Measurements from ENCODE around the gene APOBEC3A.

The APOBEC3A gene

DNA sequence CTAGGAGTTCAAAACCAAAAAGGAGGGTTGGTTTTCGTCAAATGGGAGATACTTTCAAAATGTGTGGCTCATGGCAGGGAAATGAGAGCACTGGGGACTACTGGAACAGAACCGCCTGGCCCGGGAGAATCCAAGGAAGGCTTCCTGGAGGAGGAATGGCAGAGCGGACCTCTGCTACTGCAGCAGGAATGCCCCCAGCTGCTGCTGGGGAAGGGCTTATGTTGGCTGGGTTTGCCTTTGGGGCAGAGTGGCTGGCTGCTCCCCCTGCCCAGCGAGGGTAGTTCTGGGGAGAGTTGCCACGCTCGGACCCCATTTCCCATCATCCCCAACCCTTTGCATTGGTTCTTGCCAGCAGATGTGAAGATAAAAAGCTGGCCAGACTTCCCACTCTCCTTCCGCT, 10.6 kb upstream of the APOBEC3A start:
- DNase-seq (ENCODE audit: low spot score), result no peak
- TF ChIP-seq, protein P1, sequence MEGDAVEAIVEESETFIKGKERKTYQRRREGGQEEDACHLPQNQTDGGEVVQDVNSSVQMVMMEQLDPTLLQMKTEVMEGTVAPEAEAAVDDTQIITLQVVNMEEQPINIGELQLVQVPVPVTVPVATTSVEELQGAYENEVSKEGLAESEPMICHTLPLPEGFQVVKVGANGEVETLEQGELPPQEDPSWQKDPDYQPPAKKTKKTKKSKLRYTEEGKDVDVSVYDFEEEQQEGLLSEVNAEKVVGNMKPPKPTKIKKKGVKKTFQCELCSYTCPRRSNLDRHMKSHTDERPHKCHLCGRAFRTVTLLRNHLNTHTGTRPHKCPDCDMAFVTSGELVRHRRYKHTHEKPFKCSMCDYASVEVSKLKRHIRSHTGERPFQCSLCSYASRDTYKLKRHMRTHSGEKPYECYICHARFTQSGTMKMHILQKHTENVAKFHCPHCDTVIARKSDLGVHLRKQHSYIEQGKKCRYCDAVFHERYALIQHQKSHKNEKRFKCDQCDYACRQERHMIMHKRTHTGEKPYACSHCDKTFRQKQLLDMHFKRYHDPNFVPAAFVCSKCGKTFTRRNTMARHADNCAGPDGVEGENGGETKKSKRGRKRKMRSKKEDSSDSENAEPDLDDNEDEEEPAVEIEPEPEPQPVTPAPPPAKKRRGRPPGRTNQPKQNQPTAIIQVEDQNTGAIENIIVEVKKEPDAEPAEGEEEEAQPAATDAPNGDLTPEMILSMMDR (IDR thresholded peaks at IDR 0.05; ENCODE audit: borderline replicate concordance, control extremely low read depth, extremely low read depth, insufficient read depth, missing control alignments), result no peak
- in situ Hi-C loops (cut with MboI; ENCODE audit: low sequenced_read_pairs, unreplicated experiment), result no loop called here

- in situ Hi-C loops (cut with MboI; ENCODE audit: low sequenced_read_pairs, unreplicated experiment), result no loop called here
- DNase-seq (ENCODE audit: low spot score), result no peak
- TF ChIP-seq, protein P1 (IDR thresholded peaks at IDR 0.05; ENCODE audit: borderline replicate concordance, control extremely low read depth, extremely low read depth, insufficient read depth, missing control alignments), result no peak
Measured at GRCh38 chr22:38947321-38948140, 9.9 kb upstream of the APOBEC3A start.

DNA sequence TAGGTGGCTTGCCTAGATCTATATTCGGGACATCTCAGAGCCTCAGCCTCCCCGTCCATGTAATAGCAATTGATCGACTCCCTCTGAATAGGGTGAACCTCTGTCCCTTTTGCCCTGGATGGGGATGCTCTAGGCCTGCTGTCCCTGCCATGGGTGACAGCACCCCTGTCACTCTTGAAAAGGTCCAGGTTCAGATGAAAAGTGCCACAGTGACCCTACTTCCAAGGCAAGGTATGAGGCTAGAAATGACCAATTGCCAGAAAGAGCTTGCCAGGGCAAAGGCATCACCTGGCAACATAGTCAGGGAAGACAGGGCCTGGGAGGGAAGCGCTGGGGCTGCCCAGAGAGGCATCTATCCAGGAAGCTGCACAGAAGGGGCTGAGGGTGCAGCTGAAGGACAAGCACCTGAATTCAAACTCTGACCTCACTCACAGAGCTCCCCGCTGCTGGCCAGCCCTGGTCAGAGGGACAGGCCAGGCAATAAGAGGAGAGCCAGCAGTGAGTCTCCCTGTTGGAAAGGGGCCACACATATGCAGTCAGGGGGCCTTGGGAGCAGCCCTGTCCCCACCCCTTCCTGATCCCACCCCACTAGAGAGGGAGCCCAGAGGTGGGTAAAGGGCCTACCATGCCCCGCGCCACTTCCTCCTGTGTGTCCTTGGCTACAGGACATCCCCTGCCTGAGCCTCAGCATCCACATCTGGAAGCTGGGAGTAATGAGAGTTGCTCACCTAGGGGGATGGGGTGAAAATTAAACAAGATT, 9.0 kb upstream of the APOBEC3A start:
- no peak for DNase-seq (ENCODE audit: low spot score)
- TF ChIP-seq, protein P1 (IDR thresholded peaks at IDR 0.05; ENCODE audit: borderline replicate concordance, control extremely low read depth, extremely low read depth, insufficient read depth, missing control alignments), result no peak
- in situ Hi-C loops (cut with MboI; ENCODE audit: low sequenced_read_pairs, unreplicated experiment), result no loop called here

GRCh38 chr22:38949889-38950405, 7.5 kb upstream of the APOBEC3A start:
- in situ Hi-C loops (cut with MboI; ENCODE audit: low sequenced_read_pairs, unreplicated experiment), result no loop called here
- TF ChIP-seq, protein P1 (IDR thresholded peaks at IDR 0.05; ENCODE audit: borderline replicate concordance, control extremely low read depth, extremely low read depth, insufficient read depth, missing control alignments), result no peak
- DNase-seq (ENCODE audit: low spot score), result no peak

- TF ChIP-seq, protein P1 (IDR thresholded peaks at IDR 0.05; ENCODE audit: borderline replicate concordance, control extremely low read depth, extremely low read depth, insufficient read depth, missing control alignments), result no peak
- in situ Hi-C loops (cut with MboI; ENCODE audit: low sequenced_read_pairs, unreplicated experiment), result no loop called here
- no peak for DNase-seq (ENCODE audit: low spot score)
Measured at GRCh38 chr22:38950527-38951295, 6.7 kb upstream of the APOBEC3A start.

GRCh38 chr22:38951734-38952133, 5.7 kb upstream of the APOBEC3A start:
- in situ Hi-C loops (cut with MboI; ENCODE audit: low sequenced_read_pairs, unreplicated experiment), result no loop called here
- TF ChIP-seq, protein P1 (IDR thresholded peaks at IDR 0.05; ENCODE audit: borderline replicate concordance, control extremely low read depth, extremely low read depth, insufficient read depth, missing control alignments), result no peak
- DNase-seq (ENCODE audit: low spot score), result no peak

All from GM13976 (cell line).